Right lobe of liver (tissue), 6 donors: Measurements from ENCODE around the gene MMP1. TPM values are rescaled to one million over a fixed set of nuclear protein-coding genes. Genes with fewer than 3 reads are reported as not detected.

Experiments
- ATAC-seq, 4 donors: fragments of 200-7000 bp; cut with Tn5 transposase; one replicate each; pipeline ENCODE4 v1.9.1; 2020; ENCODE audit warnings: mild to moderate bottlenecking in 4 of 4, moderate library complexity in 4 of 4
- DNase-seq, 3 donors: peaks; one replicate each; pipeline ENCODE4 v3.0.0-alpha.2; 2020
- H3K27ac ChIP-seq, 3 donors: fragments of 200-600 bp; one replicate each; pipeline ENCODE4 v1.8.0; 2022
- H3K27me3 ChIP-seq, 2 donors: fragments of 200-600 bp; one replicate each; pipeline ENCODE4 v1.8.0; 2022
- H3K36me3 ChIP-seq, 4 donors: fragments of 200-600 bp; sonication (generic) in 1 of 4; one replicate each; pipeline versions ENCODE4 v1.5.1 to v1.8.0; 2017 to 2022; ENCODE audit warnings: control low read depth in 1 of 4
- H3K4me1 ChIP-seq, 4 donors: fragments of 200-600 bp; sonication (generic) in 1 of 4; one replicate each; pipeline versions ENCODE4 v1.5.1 to v1.8.0; 2017 to 2022; ENCODE audit warnings: control low read depth in 1 of 4
- H3K4me3 ChIP-seq, 3 donors: fragments of 200-600 bp; one replicate each; pipeline ENCODE4 v1.8.0; 2022
- H3K9me3 ChIP-seq, 4 donors: fragments of 200-600 bp; sonication (generic) in 1 of 4; one replicate each; pipeline versions ENCODE4 v1.5.1 to v1.8.0; 2017 to 2022; ENCODE audit warnings: control low read depth in 1 of 4
- POLR2A ChIP-seq: fragments of 450-650 bp; IDR thresholded peaks from one replicate; pipeline ENCODE4 v1.6.1; 2017; ENCODE audit warnings: antibody characterized with exemption, mild to moderate bottlenecking
- WGBS: methylation state at CpG from one replicate; pipeline ENCODE4 v1.1.6; 2018; ENCODE audit warnings: low coverage, low lambda C conversion rate; ENCODE audit not compliant: insufficient coverage; ENCODE audit errors: missing lambda C conversion rate; 5-methylcytosine and 5-hydroxymethylcytosine counted together
- intact Hi-C, 2 donors: fragments of 100-400 bp; cut with DNase I; formaldehyde crosslinking; loops; one replicate each; pipeline versions ENCODE4 v1.11.2 to v1.14.1; 2022
- total RNA-seq, 6 experiments: library from RNA; depleted of rRNA in 2 of 6; stranded (reverse); fragments of >200 nt in 2 of 6; fragmentation: NEBNext Ultra II Directional in 3 of 6; extraction: Animal tissue kit (Norgen Biotek cat#: 25700) in 3 of 6; gene quantifications; one replicate each; pipeline versions ENCODE4 v1.1.0 to v1.2.4, GENCODE V29; 2016 to 2023
- TF ChIP-seq, protein P1 (sequence below), 4 donors: fragments of 200-600 bp in 3 of 4; fragments of 450-650 bp in 1 of 4; IDR thresholded peaks; one replicate each; pipeline versions ENCODE4 v1.5.1 to v1.8.0; 2016 to 2022; ENCODE audit warnings: antibody characterized with exemption in 4 of 4, mild to moderate bottlenecking in 2 of 4
- donor health status: DM: no; HTN: yes; CAD: no.
- donor health status: DM: no; HTN: no; CAD: no.
- donor health status: DM: no; HTN: no; CAD: no.
- donor health status: DM: no; HTN: yes; CAD: no.
- donor health status: DM: no; HTN: yes; CAD: no.

MMP1 gene
- total RNA-seq, 6 experiments from 2014 or later = 0.22 TPM; not detected in 5

DNA sequence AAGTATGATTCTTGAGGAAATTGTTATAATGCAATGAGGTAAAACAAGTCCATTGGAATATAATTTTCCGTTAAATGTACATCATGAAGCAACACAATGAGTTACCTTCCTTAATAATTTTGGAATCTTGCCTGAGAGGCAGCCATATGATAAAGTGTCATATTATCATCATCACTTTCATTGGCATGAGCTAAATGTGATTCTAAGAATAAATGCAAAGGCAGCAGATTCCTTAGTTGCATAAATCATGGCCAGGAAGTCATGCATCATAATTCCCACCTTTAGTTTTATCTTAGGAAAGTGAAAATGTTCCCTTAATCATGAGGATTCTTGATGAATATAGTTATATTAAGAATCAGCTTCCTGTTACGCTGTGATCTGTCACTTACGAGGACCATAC lies 14.2 kb upstream of the MMP1 start:
- no peaks in the 10 kb centered on the region for H3K4me1 ChIP-seq
- intact Hi-C loops = no loop called here
- ATAC-seq (no peak), DNase-seq (no peak)
- H3K27me3 ChIP-seq = no peaks in the 10 kb centered on the region
- no peak for TF ChIP-seq POLR2A
- TF ChIP-seq, protein P1, sequence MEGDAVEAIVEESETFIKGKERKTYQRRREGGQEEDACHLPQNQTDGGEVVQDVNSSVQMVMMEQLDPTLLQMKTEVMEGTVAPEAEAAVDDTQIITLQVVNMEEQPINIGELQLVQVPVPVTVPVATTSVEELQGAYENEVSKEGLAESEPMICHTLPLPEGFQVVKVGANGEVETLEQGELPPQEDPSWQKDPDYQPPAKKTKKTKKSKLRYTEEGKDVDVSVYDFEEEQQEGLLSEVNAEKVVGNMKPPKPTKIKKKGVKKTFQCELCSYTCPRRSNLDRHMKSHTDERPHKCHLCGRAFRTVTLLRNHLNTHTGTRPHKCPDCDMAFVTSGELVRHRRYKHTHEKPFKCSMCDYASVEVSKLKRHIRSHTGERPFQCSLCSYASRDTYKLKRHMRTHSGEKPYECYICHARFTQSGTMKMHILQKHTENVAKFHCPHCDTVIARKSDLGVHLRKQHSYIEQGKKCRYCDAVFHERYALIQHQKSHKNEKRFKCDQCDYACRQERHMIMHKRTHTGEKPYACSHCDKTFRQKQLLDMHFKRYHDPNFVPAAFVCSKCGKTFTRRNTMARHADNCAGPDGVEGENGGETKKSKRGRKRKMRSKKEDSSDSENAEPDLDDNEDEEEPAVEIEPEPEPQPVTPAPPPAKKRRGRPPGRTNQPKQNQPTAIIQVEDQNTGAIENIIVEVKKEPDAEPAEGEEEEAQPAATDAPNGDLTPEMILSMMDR (IDR thresholded peaks at IDR 0.05) = no peak
- no peaks in the 10 kb centered on the region for H3K36me3 ChIP-seq
- H3K27ac ChIP-seq = no peak overlapping the region
- WGBS = 63% methylated on average over 3 of the region's 3 CpGs
- no peaks in the 10 kb centered on the region for H3K9me3 ChIP-seq
- H3K4me3 ChIP-seq = no peak overlapping the region

GRCh38 chr11:102810950-102811660 lies 13.1 kb upstream of the MMP1 start:
- no peak for TF ChIP-seq POLR2A
- TF ChIP-seq, protein P1 (IDR thresholded peaks at IDR 0.05) = peak in 3 of 4 donors; percentile 27 to 39 (median 31)
- H3K9me3 ChIP-seq = no peaks in the 10 kb centered on the region
- H3K36me3 ChIP-seq = no peaks in the 10 kb centered on the region
- intact Hi-C loops = no loop called here
- no peaks in the 10 kb centered on the region for H3K27me3 ChIP-seq
- no peak overlapping the region for H3K4me3 ChIP-seq
- DNase-seq (no peak), ATAC-seq (peak in 3 of 4 donors; percentile 46 to 55 (median 53))
- no peaks in the 10 kb centered on the region for H3K4me1 ChIP-seq
- H3K27ac ChIP-seq = no peak overlapping the region
- WGBS = 0% methylated on average over 3 of the region's 3 CpGs

DNA sequence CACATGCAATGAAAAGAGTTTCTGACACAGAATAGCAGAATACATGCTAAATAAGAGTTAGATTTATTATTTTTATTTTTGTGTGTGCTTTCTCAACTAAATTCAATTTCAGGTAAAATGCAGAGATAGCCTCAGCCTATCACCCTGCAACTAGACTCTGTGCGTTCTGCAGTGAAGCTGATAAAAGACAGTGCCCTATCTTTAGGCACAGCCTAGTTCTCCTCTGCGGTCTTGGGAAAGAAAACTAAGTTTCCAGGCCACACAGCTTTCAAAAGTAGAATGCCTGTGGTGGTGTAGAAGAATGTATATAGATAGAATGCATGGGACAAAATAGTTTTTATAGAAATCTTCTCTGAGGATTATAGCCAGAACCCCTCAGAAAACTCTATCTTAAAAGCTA lies 12.0 kb upstream of the MMP1 start:
- intact Hi-C loops = no loop called here
- no peak overlapping the region for H3K4me3 ChIP-seq
- no peak for ATAC-seq
- no peak for TF ChIP-seq POLR2A
- TF ChIP-seq, protein P1 (IDR thresholded peaks at IDR 0.05) = no peak
- no peaks in the 10 kb centered on the region for H3K36me3 ChIP-seq
- no peak overlapping the region for H3K27ac ChIP-seq
- 51% methylated on average over 2 of the region's 2 CpGs for WGBS
- no peaks in the 10 kb centered on the region for H3K9me3 ChIP-seq
- no peaks in the 10 kb centered on the region for H3K27me3 ChIP-seq
- DNase-seq = no peak
- H3K4me1 ChIP-seq = no peaks in the 10 kb centered on the region

DNA sequence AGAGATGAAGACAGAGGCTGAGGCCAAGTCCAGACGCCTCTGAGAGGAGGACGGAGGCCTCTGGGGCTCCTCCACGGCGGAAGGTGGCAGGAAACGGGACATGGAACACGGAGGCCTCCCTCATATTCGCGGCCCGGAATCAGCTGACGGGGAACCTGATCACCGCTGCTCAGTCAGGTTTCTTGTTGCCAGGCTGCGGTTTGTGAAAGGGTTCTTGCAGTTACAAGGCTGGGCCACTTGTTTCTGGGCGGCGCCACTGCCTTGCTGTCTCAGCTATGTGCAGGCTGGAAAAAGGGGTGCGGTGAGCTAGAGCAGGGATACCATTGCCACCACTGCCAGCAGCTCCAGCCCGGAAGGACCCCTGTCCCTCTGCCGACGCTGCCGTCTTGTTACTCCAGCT lies 10.0 kb upstream of the MMP1 start:
- Histone ChIP-seq H3K9me3 (no peaks in the 10 kb centered on the region), H3K27ac (no peak overlapping the region), H3K4me1 (no peaks in the 10 kb centered on the region), H3K27me3 (no peaks in the 10 kb centered on the region), H3K4me3 (no peak overlapping the region), H3K36me3 (no peaks in the 10 kb centered on the region)
- DNase-seq (peak in 1 of 3 donors; percentile 23), ATAC-seq (peak; percentile 36 to 58 (median 52))
- intact Hi-C loops = no loop called here
- TF ChIP-seq, protein P1 (IDR thresholded peaks at IDR 0.05) = peak in 2 of 4 donors; percentile 15 to 27
- TF ChIP-seq POLR2A = no peak
- WGBS = 41% methylated on average over 15 of the region's 19 CpGs
